ENCODE data around the gene NCKAP5.

Gene NCKAP5

DNA sequence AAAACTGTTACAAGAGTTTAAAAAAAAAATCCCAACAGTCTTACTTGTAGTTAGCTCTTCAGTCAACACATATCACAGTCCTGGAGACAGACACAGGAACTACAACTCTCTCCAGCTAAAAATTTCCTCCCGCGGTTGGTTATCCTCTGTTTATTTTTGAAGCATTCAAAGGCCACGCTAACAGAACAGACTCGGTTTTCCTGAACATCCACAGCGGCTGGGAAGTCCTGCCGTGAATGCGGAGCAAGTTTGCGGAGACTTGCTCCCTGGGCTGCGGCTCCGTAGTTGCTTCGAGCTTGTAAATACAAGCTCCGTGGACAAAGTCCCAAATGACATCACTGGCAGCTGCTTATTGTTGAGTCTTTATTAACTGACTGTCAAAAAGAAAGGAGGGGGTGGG, at the start of gene NCKAP5:
Gene NCKAP5, minus strand, starts transcription at position 292 of the 400 bp plus-strand sequence. CDS start 50,937 bp downstream, outside the sequence.
- H3K27ac ChIP-seq (ENCODE audit: low read length): no peak within 1 kb of the TSS
- no peak within 1 kb of the TSS for H3K4me3 ChIP-seq (ENCODE audit: low read depth in 1 of 2, low read length in 2 of 2)
- ATAC-seq (ENCODE audit: insufficient read depth, low read depth): no peak
- no peaks in the 10 kb centered on the region for H3K79me2 ChIP-seq (ENCODE audit: insufficient read depth, low read length)
- H3K36me3 ChIP-seq (ENCODE audit: insufficient read depth, low read length): no peaks in the 10 kb centered on the region
- H3K9me3 ChIP-seq (ENCODE audit: insufficient read depth, low read length, severe bottlenecking): no peaks in the 10 kb centered on the region
- no peak within 1 kb of the TSS for H3K4me2 ChIP-seq (ENCODE audit: insufficient read depth, low read length)
- no peak for DNase-seq
- no peaks in the 10 kb centered on the region for H4K20me1 ChIP-seq (ENCODE audit: insufficient read depth, low read length)
- H3K27me3 ChIP-seq (ENCODE audit: insufficient read depth, low read length, poor library complexity): peaks cover 17% of the 10 kb centered on the region
- no peaks in the 10 kb centered on the region for H3K4me1 ChIP-seq (ENCODE audit: insufficient read depth, low read length)
- TF ChIP-seq, protein P1, sequence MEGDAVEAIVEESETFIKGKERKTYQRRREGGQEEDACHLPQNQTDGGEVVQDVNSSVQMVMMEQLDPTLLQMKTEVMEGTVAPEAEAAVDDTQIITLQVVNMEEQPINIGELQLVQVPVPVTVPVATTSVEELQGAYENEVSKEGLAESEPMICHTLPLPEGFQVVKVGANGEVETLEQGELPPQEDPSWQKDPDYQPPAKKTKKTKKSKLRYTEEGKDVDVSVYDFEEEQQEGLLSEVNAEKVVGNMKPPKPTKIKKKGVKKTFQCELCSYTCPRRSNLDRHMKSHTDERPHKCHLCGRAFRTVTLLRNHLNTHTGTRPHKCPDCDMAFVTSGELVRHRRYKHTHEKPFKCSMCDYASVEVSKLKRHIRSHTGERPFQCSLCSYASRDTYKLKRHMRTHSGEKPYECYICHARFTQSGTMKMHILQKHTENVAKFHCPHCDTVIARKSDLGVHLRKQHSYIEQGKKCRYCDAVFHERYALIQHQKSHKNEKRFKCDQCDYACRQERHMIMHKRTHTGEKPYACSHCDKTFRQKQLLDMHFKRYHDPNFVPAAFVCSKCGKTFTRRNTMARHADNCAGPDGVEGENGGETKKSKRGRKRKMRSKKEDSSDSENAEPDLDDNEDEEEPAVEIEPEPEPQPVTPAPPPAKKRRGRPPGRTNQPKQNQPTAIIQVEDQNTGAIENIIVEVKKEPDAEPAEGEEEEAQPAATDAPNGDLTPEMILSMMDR (IDR thresholded peaks at IDR 0.05; ENCODE audit: borderline replicate concordance, extremely low read depth, low read length, poor library complexity, severe bottlenecking): no peak
- TF ChIP-seq EZH2 (IDR thresholded peaks at IDR 0.05; ENCODE audit: borderline replicate concordance, low read depth, low read length, severe bottlenecking): no peak
- no peak within 1 kb of the TSS for H2AFZ ChIP-seq (ENCODE audit: low read depth, low read length)
- no peak within 1 kb of the TSS for H3K9ac ChIP-seq (ENCODE audit: low read depth, low read length)

DNA sequence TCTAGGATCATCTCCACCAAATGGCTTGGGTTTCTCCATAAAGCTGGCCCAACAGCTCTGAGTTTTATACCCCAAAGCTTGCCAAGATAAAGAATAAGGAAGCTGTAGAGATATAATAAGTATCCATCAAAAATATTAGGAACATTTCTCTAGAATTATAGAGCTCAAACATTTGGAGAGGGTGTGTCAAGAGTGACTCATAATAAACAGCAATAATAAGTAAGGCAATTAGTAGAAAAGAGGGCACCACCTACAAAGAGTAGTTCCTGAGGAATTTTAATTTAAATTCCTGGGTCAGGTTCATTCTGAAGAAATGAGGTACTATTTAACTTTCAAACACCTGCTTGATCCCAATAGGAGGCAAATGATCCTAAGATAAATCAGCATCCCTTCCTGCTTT, 41.4 kb upstream of the NCKAP5 start:
- no peaks in the 10 kb centered on the region for H3K9me3 ChIP-seq (ENCODE audit: insufficient read depth, low read length, severe bottlenecking)
- H2AFZ ChIP-seq (ENCODE audit: low read depth, low read length): no peak overlapping the region
- no peak overlapping the region for H3K9ac ChIP-seq (ENCODE audit: low read depth, low read length)
- no peak overlapping the region for H3K4me3 ChIP-seq (ENCODE audit: low read depth in 1 of 2, low read length in 2 of 2)
- H4K20me1 ChIP-seq (ENCODE audit: insufficient read depth, low read length): no peaks in the 10 kb centered on the region
- no peaks in the 10 kb centered on the region for H3K36me3 ChIP-seq (ENCODE audit: insufficient read depth, low read length)
- no peak for TF ChIP-seq EZH2 (IDR thresholded peaks at IDR 0.05; ENCODE audit: borderline replicate concordance, low read depth, low read length, severe bottlenecking)
- TF ChIP-seq, protein P1 (IDR thresholded peaks at IDR 0.05; ENCODE audit: borderline replicate concordance, extremely low read depth, low read length, poor library complexity, severe bottlenecking): no peak
- ATAC-seq (ENCODE audit: insufficient read depth, low read depth) (no peak), DNase-seq (no peak)
- peaks cover 8% of the 10 kb centered on the region for H3K27me3 ChIP-seq (ENCODE audit: insufficient read depth, low read length, poor library complexity)
- H3K27ac ChIP-seq (ENCODE audit: low read length): no peak overlapping the region
- no peaks in the 10 kb centered on the region for H3K4me1 ChIP-seq (ENCODE audit: insufficient read depth, low read length)
- no peak overlapping the region for H3K4me2 ChIP-seq (ENCODE audit: insufficient read depth, low read length)
- no peaks in the 10 kb centered on the region for H3K79me2 ChIP-seq (ENCODE audit: insufficient read depth, low read length)

- Histone ChIP-seq H3K36me3 (ENCODE audit: insufficient read depth, low read length) (no peaks in the 10 kb centered on the region), H4K20me1 (ENCODE audit: insufficient read depth, low read length) (no peaks in the 10 kb centered on the region), H3K4me3 (ENCODE audit: low read depth in 1 of 2, low read length in 2 of 2) (no peak overlapping the region), H3K27me3 (ENCODE audit: insufficient read depth, low read length, poor library complexity) (peaks cover 10% of the 10 kb centered on the region), H3K4me2 (ENCODE audit: insufficient read depth, low read length) (no peak overlapping the region), H3K27ac (ENCODE audit: low read length) (no peak overlapping the region), H3K9me3 (ENCODE audit: insufficient read depth, low read length, severe bottlenecking) (no peaks in the 10 kb centered on the region), H3K79me2 (ENCODE audit: insufficient read depth, low read length) (no peaks in the 10 kb centered on the region), H3K9ac (ENCODE audit: low read depth, low read length) (no peak overlapping the region), H3K4me1 (ENCODE audit: insufficient read depth, low read length) (no peaks in the 10 kb centered on the region), H2AFZ (ENCODE audit: low read depth, low read length) (no peak overlapping the region)
- no peak for ATAC-seq (ENCODE audit: insufficient read depth, low read depth)
- no peak for DNase-seq
- TF ChIP-seq EZH2 (IDR thresholded peaks at IDR 0.05; ENCODE audit: borderline replicate concordance, low read depth, low read length, severe bottlenecking): no peak
- TF ChIP-seq, protein P1 (IDR thresholded peaks at IDR 0.05; ENCODE audit: borderline replicate concordance, extremely low read depth, low read length, poor library complexity, severe bottlenecking): no peak
Observed at GRCh38 chr2:133608291-133608690, 40.0 kb upstream of the NCKAP5 start.

DNA sequence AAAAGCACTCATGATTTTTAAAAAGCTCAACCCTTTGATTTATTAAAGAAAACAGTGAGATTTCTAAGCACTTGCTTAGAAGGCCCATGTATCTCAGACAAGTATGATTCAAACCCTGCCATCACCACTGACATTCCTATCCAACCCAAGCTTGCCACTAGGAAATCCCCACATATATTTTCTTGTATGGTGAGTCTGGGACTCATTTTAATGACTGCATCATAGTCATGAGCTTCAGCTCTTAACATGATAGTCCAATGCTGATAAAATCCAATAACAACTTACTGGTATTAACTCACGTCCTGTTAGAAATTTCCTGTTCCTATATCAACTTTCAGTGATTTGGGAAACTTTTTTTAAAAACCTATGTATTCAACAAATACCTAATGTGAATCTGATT, 39.4 kb upstream of the NCKAP5 start:
- Histone ChIP-seq H3K9ac (ENCODE audit: low read depth, low read length) (no peak overlapping the region), H3K4me1 (ENCODE audit: insufficient read depth, low read length) (no peaks in the 10 kb centered on the region), H4K20me1 (ENCODE audit: insufficient read depth, low read length) (no peaks in the 10 kb centered on the region), H3K36me3 (ENCODE audit: insufficient read depth, low read length) (no peaks in the 10 kb centered on the region), H3K79me2 (ENCODE audit: insufficient read depth, low read length) (no peaks in the 10 kb centered on the region), H3K27me3 (ENCODE audit: insufficient read depth, low read length, poor library complexity) (peaks cover 10% of the 10 kb centered on the region), H3K4me3 (ENCODE audit: low read depth in 1 of 2, low read length in 2 of 2) (no peak overlapping the region), H3K4me2 (ENCODE audit: insufficient read depth, low read length) (no peak overlapping the region), H3K27ac (ENCODE audit: low read length) (no peak overlapping the region), H3K9me3 (ENCODE audit: insufficient read depth, low read length, severe bottlenecking) (no peaks in the 10 kb centered on the region), H2AFZ (ENCODE audit: low read depth, low read length) (no peak overlapping the region)
- ATAC-seq (ENCODE audit: insufficient read depth, low read depth): no peak
- no peak for TF ChIP-seq EZH2 (IDR thresholded peaks at IDR 0.05; ENCODE audit: borderline replicate concordance, low read depth, low read length, severe bottlenecking)
- TF ChIP-seq, protein P1 (IDR thresholded peaks at IDR 0.05; ENCODE audit: borderline replicate concordance, extremely low read depth, low read length, poor library complexity, severe bottlenecking): no peak
- no peak for DNase-seq

Data from DND-41 (cell line).